HepG2 (cell line): ENCODE results near the gene S100A10.

Experiments used
- GABPA ChIP-seq, 2 experiments: IDR thresholded peaks; 2 replicates each; pipeline ENCODE4 v1.6.1; 2011 to 2016; ENCODE audit warnings: low read depth in 2 of 2, low read length in 1 of 2, missing biosample characterization in 1 of 2, missing genetic modification characterization in 1 of 2
- HCFC1 ChIP-seq: fragments of 150-350 bp; IDR thresholded peaks from 2 replicates; pipeline ENCODE4 v1.6.1; 2014; ENCODE audit warnings: low read depth, low read length
- IRF2 ChIP-seq: IDR thresholded peaks from 2 replicates; pipeline ENCODE4 v1.6.1; 2018; ENCODE audit warnings: missing genetic modification reagents, missing compliant biosample characterization
- JUN ChIP-seq: sonication (generic); formaldehyde crosslinking; IDR thresholded peaks from 2 replicates; pipeline ENCODE4 v1.4.0; 2020; ENCODE audit warnings: mild to moderate bottlenecking, missing genetic modification reagents
- SIN3B ChIP-seq: fragments of 150-350 bp; IDR thresholded peaks from 2 replicates; pipeline ENCODE4 v1.6.1; 2014; ENCODE audit warnings: low read length
- TBP ChIP-seq: sonication (generic); formaldehyde crosslinking; IDR thresholded peaks from 2 replicates; pipeline ENCODE4 v1.5.0; 2020; ENCODE audit warnings: missing genetic modification reagents
- ZFP36 ChIP-seq: fragments of 150-350 bp; IDR thresholded peaks from 2 replicates; pipeline ENCODE4 v1.6.1; 2018; ENCODE audit warnings: borderline replicate concordance, low read length, low read depth; ENCODE audit not compliant: partially characterized antibody
- ZNF530 ChIP-seq: sonication (generic); formaldehyde crosslinking; IDR thresholded peaks from 2 replicates; pipeline ENCODE4 v1.5.0; 2020; ENCODE audit warnings: low read depth, mild to moderate bottlenecking, missing genetic modification reagents
- ZNF746 ChIP-seq: sonication (generic); formaldehyde crosslinking; IDR thresholded peaks from 2 replicates; pipeline ENCODE4 v1.8.0; 2022; ENCODE audit warnings: mild to moderate bottlenecking, missing genetic modification reagents
- ZNF766 ChIP-seq: sonication (generic); formaldehyde crosslinking; IDR thresholded peaks from 2 replicates; pipeline ENCODE4 v1.5.0; 2020; ENCODE audit warnings: missing genetic modification reagents, borderline replicate concordance
- TF ChIP-seq, protein P1 (sequence below): sonication (generic); formaldehyde crosslinking; IDR thresholded peaks from 2 replicates; pipeline ENCODE4 v1.5.0; 2020; ENCODE audit warnings: mild to moderate bottlenecking, missing genetic modification reagents, moderate library complexity
- TF ChIP-seq, protein P2 (sequence below): sonication (generic); formaldehyde crosslinking; IDR thresholded peaks from 2 replicates; pipeline ENCODE4 v1.4.0; 2020; ENCODE audit warnings: missing genetic modification reagents
- TF ChIP-seq, protein P3 (sequence below), 2 experiments: sonication (generic) in 1 of 2; formaldehyde crosslinking in 1 of 2; IDR thresholded peaks; 2 replicates each; pipeline versions ENCODE4 v1.4.0 to v1.6.1; 2018 to 2020; ENCODE audit warnings: missing genetic modification reagents in 2 of 2, borderline replicate concordance in 1 of 2, low read depth in 1 of 2, mild to moderate bottlenecking in 1 of 2, missing biosample characterization in 1 of 2

DNA sequence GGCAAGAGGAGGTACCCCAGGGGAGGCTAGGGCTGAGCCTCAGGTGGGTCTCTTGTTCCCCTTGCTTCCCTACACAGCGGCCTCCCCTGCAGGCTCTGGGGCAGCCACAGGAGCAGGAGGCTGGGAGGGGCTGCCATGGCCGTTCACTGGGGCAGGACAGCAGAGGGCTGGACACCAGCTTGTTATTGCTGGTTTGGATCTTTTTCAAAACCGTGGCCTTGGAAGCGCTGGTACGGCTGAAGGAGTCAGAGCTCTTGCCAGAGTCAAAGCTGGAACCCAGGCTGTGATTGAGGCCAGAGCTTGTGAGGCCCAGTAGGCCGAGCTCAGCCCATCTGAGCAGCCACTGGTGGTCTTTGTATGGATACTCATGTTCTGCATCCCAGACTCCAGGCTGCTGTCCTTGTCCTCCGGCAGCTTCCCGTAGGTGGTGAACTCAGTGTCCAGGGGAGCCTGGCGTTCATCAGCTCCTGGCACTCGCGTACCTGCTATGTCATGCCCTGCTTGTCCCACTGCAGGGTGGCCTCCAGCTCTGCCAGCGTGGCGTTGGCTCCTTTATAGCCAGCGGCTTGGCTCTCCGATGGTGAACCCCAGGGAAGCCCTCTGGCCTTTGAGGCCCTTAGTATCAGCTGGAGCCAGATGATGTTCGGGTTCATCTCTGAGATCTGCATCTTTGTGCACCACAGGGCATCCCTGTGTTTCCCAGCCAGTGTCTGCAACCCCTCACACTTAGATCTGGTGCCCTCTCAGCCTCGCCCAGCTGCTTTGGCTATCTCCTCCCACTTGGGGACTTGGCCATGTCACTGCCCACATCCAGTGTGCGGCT is 44.1 kb downstream of the S100A10 start:
- TF ChIP-seq TBP (CRISPR knock-in tag): no peak
- TF ChIP-seq HCFC1: no peak
- TF ChIP-seq, protein P1, sequence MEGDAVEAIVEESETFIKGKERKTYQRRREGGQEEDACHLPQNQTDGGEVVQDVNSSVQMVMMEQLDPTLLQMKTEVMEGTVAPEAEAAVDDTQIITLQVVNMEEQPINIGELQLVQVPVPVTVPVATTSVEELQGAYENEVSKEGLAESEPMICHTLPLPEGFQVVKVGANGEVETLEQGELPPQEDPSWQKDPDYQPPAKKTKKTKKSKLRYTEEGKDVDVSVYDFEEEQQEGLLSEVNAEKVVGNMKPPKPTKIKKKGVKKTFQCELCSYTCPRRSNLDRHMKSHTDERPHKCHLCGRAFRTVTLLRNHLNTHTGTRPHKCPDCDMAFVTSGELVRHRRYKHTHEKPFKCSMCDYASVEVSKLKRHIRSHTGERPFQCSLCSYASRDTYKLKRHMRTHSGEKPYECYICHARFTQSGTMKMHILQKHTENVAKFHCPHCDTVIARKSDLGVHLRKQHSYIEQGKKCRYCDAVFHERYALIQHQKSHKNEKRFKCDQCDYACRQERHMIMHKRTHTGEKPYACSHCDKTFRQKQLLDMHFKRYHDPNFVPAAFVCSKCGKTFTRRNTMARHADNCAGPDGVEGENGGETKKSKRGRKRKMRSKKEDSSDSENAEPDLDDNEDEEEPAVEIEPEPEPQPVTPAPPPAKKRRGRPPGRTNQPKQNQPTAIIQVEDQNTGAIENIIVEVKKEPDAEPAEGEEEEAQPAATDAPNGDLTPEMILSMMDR (CRISPR knock-in tag): no peak
- no peak for TF ChIP-seq IRF2 (CRISPR knock-in tag)
- no peak for TF ChIP-seq JUN (CRISPR knock-in tag)
- TF ChIP-seq SIN3B: no peak
- TF ChIP-seq GABPA (IDR thresholded peaks at IDR 0.05; ENCODE audit: low read depth, low read length): no peak
- no peak for TF ChIP-seq GABPA (CRISPR knock-in tag; IDR thresholded peaks at IDR 0.05; ENCODE audit: low read depth)
- TF ChIP-seq, protein P2, sequence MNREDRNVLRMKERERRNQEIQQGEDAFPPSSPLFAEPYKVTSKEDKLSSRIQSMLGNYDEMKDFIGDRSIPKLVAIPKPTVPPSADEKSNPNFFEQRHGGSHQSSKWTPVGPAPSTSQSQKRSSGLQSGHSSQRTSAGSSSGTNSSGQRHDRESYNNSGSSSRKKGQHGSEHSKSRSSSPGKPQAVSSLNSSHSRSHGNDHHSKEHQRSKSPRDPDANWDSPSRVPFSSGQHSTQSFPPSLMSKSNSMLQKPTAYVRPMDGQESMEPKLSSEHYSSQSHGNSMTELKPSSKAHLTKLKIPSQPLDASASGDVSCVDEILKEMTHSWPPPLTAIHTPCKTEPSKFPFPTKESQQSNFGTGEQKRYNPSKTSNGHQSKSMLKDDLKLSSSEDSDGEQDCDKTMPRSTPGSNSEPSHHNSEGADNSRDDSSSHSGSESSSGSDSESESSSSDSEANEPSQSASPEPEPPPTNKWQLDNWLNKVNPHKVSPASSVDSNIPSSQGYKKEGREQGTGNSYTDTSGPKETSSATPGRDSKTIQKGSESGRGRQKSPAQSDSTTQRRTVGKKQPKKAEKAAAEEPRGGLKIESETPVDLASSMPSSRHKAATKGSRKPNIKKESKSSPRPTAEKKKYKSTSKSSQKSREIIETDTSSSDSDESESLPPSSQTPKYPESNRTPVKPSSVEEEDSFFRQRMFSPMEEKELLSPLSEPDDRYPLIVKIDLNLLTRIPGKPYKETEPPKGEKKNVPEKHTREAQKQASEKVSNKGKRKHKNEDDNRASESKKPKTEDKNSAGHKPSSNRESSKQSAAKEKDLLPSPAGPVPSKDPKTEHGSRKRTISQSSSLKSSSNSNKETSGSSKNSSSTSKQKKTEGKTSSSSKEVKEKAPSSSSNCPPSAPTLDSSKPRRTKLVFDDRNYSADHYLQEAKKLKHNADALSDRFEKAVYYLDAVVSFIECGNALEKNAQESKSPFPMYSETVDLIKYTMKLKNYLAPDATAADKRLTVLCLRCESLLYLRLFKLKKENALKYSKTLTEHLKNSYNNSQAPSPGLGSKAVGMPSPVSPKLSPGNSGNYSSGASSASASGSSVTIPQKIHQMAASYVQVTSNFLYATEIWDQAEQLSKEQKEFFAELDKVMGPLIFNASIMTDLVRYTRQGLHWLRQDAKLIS (CRISPR knock-in tag): no peak
- TF ChIP-seq, protein P3, sequence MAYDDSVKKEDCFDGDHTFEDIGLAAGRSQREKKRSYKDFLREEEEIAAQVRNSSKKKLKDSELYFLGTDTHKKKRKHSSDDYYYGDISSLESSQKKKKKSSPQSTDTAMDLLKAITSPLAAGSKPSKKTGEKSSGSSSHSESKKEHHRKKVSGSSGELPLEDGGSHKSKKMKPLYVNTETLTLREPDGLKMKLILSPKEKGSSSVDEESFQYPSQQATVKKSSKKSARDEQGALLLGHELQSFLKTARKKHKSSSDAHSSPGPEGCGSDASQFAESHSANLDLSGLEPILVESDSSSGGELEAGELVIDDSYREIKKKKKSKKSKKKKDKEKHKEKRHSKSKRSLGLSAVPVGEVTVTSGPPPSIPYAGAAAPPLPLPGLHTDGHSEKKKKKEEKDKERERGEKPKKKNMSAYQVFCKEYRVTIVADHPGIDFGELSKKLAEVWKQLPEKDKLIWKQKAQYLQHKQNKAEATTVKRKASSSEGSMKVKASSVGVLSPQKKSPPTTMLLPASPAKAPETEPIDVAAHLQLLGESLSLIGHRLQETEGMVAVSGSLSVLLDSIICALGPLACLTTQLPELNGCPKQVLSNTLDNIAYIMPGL (CRISPR knock-in tag; IDR thresholded peaks at IDR 0.05; ENCODE audit: borderline replicate concordance in 1 of 2, low read depth in 1 of 2): no peak
- no peak for TF ChIP-seq ZFP36
- no peak for TF ChIP-seq ZNF746 (CRISPR knock-in tag)
- TF ChIP-seq ZNF530: no peak
- no peak for TF ChIP-seq ZNF766 (CRISPR knock-in tag)
